GM19099 (cell line): ENCODE results near the gene AQP11.

Source experiments
- POLR2A ChIP-seq: IDR thresholded peaks from 3 replicates; pipeline ENCODE4 v1.6.1; 2011; ENCODE audit warnings: low read depth; ENCODE audit not compliant: insufficient read length; ENCODE audit errors: extremely low read depth

The AQP11 gene

DNA sequence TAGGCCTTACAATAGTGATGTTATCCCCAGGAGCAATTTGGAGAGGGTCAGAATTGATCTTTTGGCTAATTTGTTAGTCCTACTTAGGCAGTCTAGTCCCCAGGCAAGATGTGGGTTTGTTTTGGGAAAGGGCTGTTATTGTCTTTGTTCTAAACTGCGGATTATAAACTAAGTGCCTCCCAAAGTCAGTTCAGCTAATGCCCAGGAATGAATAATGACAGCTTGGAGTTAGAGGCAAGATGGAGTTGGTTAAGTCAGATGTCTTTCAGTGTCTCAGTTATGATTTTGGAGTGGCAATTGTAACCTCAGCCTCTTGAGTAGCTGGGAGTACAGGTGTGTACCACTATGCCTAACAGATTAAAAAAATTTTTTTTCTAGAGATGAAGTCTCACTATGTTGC lies 55.1 kb downstream of the AQP11 start:
- no peak for TF ChIP-seq POLR2A

DNA sequence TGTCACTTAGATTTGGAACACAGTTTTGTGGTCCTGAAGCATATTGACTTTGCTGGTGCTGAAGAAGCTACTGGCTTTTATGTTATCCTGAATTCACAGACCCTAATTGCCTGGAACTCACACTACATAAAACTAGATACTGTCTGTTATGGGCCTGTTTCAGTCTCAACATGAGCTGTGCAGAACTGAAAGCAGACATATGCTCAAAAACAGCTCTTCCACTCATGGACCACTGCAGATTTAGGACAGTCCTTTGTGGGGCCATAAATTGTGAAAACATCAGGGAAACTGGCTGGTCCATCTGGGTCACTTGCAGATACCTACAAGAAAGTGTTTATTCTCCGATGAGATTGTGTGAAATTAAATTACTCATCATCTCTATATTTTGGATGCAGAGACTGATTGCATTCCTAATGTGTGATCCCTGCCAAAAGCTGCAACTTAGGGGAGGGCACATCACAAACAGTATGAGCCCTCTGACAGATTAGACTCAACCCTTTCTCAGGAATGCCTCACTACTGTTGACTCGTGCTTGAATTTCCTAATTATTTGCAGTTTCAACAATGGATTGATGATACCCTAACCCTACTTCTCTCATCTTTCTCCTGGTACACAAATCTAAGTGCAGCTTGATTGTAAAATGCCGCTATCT lies 58.0 kb downstream of the AQP11 start:
- no peak for TF ChIP-seq POLR2A

DNA sequence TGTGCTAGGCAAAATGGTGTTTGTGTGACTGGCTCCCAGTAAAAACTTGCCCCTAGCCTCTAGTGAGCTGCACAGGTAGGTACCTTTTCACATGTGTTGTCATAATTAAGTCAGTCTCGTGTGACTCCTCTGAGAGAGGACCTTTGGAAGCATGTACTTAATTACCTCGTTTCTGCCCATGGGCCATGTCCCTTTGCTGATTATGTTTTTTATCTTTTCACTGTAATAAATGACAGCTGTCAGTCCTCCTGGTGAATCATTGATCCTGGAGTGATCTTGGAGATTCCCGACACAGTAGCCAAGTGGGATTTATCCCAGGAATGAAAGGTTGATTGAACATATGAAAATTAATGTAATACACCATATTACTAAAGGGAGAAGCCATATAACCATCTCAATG lies 60.4 kb downstream of the AQP11 start:
- no peak for TF ChIP-seq POLR2A

DNA sequence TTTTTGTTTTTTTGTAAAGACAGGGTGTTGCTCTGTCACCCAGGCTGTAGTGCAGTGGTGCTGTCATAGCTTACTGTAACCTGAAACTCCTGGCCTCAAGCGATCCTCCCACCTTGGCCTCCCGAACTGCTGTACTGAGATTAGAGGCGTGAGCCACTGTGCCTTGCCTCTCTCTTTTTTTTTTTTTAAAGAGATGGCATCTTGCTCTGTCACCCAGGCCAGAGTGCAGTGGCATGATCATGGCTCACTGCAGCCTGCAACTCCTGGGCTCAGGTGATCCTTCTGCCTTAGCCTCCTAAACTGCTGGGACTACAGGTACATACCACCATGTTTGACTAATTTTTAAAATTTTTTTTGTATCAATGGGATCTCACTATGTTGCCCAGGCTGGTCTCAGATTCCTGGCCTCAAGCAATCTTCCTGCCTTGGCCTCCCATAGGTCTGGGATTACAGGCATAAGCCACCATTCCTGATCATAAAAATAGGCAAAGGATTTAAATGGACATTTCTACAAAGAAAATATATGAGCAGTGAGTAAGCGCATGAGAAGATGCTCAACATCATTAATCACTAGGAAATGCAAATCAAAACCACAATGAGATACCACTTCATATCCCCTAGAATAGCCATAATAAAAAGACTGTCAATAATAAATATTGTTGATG lies 65.1 kb downstream of the AQP11 start:
- no peak for TF ChIP-seq POLR2A

DNA sequence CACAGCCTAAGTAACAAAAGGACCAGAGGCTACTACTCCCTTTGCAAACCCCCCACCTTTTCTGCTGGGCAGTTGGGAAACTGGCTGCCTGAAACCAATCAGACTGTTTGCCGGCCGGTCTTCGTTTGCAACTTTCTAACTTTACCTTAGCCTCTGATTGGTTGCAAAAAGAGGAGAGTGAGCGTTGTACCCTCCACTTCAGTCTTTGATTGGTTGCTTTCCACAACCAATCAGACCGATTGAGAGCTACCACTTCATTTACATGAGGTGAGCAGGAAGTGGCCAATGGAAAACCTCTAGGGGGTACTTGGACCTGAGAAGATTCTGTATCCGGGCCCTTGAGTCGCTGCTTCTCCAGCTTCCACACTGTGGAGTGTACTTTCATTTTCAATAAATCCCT lies 66.6 kb downstream of the AQP11 start:
- TF ChIP-seq POLR2A, result no peak

DNA sequence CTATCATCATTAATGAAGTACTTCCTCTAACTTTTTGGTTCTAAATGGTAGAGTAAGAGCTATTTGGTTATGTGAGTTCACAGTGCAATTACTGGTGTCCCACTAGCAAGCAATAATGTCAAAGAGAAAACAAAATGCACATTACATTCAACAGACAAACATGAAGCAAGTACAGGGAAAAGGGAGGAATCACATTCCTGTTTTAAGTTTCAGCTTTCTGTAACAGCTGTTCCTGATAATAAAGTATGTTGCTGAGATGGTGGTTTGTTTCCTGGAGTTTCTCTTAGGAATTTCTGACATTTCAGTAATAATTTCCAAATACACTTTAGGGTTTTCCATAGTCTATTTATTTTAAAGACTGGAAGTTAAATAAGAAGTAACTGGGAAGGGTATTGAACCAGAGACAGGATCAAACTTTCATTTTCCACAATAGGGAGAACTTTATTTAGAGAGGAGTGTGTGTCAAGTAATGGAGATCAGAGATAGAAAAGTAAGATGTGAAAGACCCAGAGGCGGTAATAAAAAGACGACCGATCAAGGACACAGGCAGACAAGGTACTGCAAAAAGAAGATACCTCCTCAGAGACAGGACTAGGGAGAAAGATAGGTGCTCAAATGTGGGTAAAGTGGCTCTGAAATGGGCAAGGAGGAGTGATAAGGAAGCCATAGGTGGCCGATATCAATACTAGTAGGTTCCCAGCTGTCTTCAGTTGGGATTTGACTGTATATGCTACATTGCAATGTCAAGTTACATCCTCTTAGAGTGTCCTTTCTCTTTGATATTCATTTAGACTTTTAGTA lies 68.7 kb downstream of the AQP11 start:
- no peak for TF ChIP-seq POLR2A
